Ovary (tissue), 3 donors: Measurements from ENCODE around the gene PRKD1.

ENCODE experiments used
- EP300 ChIP-seq: sonication (generic); formaldehyde crosslinking; IDR thresholded peaks from one replicate; pipeline ENCODE4 v1.6.1; 2017; ENCODE audit warnings: antibody characterized with exemption
- TF ChIP-seq, protein P1 (sequence below), 3 donors: fragments of 450-650 bp in 2 of 3; fragments of 200-600 bp in 1 of 3; IDR thresholded peaks; one replicate each; pipeline versions ENCODE4 v1.5.1 to v1.8.0; 2016 to 2022; ENCODE audit warnings: antibody characterized with exemption in 3 of 3, mild to moderate bottlenecking in 1 of 3
- donor health status: DM: no; HTN: no; CAD: no.

DNA sequence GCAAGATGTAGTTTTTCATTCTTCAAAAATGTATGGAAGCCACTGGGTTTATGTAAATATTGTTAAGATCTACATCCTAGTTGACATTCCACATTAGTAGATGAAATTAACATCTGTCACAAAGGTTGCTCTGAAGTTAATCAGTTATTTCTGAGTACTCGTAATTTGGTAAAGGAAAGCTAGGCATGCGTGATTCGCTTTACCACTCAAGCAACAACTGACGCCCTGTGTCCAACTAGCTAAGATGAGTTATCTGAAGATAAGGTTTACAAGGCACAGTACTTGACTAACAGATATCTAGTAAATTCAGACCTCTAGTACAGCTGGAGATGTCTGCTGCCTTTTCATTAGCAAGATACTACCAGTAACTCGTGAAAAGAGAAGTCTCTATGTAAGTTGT is 14.1 kb downstream of the PRKD1 start:
- TF ChIP-seq, protein P1, sequence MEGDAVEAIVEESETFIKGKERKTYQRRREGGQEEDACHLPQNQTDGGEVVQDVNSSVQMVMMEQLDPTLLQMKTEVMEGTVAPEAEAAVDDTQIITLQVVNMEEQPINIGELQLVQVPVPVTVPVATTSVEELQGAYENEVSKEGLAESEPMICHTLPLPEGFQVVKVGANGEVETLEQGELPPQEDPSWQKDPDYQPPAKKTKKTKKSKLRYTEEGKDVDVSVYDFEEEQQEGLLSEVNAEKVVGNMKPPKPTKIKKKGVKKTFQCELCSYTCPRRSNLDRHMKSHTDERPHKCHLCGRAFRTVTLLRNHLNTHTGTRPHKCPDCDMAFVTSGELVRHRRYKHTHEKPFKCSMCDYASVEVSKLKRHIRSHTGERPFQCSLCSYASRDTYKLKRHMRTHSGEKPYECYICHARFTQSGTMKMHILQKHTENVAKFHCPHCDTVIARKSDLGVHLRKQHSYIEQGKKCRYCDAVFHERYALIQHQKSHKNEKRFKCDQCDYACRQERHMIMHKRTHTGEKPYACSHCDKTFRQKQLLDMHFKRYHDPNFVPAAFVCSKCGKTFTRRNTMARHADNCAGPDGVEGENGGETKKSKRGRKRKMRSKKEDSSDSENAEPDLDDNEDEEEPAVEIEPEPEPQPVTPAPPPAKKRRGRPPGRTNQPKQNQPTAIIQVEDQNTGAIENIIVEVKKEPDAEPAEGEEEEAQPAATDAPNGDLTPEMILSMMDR (IDR thresholded peaks at IDR 0.05), result no peak
- TF ChIP-seq EP300, result no peak
